Neural cell (in vitro differentiated cells): ENCODE data around the gene RPS5.

ENCODE experiments used
- EP300 ChIP-seq: fragments of 450-650 bp; conservative IDR thresholded peaks from 2 replicates; pipeline ENCODE4 v1.6.1; 2014; ENCODE audit warnings: antibody characterized with exemption, mild to moderate bottlenecking, moderate library complexity; ENCODE audit not compliant: poor library complexity, severe bottlenecking
- EZH2 ChIP-seq: fragments of 200-600, 300-800 bp; shearing (Covaris generic), sonication (generic); IDR thresholded peaks from 2 replicates; pipeline ENCODE4 v1.6.1; 2014; ENCODE audit warnings: antibody characterized with exemption, low read length, borderline replicate concordance, mild to moderate bottlenecking; ENCODE audit not compliant: insufficient read depth, poor library complexity, severe bottlenecking
- TF ChIP-seq, protein P1 (sequence below): fragments of 450-650 bp; IDR thresholded peaks from 2 replicates; pipeline ENCODE4 v1.5.1; 2014; ENCODE audit warnings: antibody characterized with exemption, mild to moderate bottlenecking, moderate library complexity; ENCODE audit not compliant: poor library complexity, severe bottlenecking
- TF ChIP-seq, protein P2 (sequence below): IDR thresholded peaks from 2 replicates; pipeline ENCODE4 v1.6.1; 2012; ENCODE audit warnings: borderline replicate concordance

DNA sequence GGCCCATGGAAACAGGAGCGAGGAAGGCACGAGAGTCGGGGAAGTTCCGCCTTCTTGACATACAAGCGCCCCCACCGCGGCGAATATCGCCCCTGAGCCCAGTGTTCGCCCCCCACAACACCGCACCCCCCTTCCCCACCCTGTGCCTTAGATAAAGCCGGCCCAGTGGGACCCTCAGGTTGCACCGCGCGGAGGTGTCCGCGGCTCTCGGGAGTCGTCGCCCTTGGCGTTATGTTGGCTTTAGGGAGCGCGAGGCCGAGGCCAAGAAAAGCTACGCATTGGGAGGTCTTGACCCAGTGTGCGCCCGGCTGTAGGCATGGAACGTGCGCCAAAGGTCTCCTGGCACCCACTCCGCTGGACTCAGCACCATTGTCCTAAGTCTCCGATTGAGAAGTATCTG, 53.5 kb downstream of the RPS5 start:
- TF ChIP-seq, protein P1, sequence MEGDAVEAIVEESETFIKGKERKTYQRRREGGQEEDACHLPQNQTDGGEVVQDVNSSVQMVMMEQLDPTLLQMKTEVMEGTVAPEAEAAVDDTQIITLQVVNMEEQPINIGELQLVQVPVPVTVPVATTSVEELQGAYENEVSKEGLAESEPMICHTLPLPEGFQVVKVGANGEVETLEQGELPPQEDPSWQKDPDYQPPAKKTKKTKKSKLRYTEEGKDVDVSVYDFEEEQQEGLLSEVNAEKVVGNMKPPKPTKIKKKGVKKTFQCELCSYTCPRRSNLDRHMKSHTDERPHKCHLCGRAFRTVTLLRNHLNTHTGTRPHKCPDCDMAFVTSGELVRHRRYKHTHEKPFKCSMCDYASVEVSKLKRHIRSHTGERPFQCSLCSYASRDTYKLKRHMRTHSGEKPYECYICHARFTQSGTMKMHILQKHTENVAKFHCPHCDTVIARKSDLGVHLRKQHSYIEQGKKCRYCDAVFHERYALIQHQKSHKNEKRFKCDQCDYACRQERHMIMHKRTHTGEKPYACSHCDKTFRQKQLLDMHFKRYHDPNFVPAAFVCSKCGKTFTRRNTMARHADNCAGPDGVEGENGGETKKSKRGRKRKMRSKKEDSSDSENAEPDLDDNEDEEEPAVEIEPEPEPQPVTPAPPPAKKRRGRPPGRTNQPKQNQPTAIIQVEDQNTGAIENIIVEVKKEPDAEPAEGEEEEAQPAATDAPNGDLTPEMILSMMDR = no peak
- TF ChIP-seq EP300 (no peak), EZH2 (no peak)
- TF ChIP-seq, protein P2, sequence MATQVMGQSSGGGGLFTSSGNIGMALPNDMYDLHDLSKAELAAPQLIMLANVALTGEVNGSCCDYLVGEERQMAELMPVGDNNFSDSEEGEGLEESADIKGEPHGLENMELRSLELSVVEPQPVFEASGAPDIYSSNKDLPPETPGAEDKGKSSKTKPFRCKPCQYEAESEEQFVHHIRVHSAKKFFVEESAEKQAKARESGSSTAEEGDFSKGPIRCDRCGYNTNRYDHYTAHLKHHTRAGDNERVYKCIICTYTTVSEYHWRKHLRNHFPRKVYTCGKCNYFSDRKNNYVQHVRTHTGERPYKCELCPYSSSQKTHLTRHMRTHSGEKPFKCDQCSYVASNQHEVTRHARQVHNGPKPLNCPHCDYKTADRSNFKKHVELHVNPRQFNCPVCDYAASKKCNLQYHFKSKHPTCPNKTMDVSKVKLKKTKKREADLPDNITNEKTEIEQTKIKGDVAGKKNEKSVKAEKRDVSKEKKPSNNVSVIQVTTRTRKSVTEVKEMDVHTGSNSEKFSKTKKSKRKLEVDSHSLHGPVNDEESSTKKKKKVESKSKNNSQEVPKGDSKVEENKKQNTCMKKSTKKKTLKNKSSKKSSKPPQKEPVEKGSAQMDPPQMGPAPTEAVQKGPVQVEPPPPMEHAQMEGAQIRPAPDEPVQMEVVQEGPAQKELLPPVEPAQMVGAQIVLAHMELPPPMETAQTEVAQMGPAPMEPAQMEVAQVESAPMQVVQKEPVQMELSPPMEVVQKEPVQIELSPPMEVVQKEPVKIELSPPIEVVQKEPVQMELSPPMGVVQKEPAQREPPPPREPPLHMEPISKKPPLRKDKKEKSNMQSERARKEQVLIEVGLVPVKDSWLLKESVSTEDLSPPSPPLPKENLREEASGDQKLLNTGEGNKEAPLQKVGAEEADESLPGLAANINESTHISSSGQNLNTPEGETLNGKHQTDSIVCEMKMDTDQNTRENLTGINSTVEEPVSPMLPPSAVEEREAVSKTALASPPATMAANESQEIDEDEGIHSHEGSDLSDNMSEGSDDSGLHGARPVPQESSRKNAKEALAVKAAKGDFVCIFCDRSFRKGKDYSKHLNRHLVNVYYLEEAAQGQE = no peak
